ENCODE measurements around the gene RANBP1. TPM values are rescaled to one million over a fixed set of nuclear protein-coding genes. Genes with fewer than 3 reads are reported as not detected.
"Not testable (repeated sequence)": the region's sequence is repeated elsewhere in the genome, so short reads cannot be mapped to it uniquely, and the experiment has no call there.

RANBP1 gene
- total RNA-seq = 10 to 100 TPM; 65.7 to 75.2 TPM
- total RNA-seq = 32.8 to 83.4 reads per million in 2 donors

DNA sequence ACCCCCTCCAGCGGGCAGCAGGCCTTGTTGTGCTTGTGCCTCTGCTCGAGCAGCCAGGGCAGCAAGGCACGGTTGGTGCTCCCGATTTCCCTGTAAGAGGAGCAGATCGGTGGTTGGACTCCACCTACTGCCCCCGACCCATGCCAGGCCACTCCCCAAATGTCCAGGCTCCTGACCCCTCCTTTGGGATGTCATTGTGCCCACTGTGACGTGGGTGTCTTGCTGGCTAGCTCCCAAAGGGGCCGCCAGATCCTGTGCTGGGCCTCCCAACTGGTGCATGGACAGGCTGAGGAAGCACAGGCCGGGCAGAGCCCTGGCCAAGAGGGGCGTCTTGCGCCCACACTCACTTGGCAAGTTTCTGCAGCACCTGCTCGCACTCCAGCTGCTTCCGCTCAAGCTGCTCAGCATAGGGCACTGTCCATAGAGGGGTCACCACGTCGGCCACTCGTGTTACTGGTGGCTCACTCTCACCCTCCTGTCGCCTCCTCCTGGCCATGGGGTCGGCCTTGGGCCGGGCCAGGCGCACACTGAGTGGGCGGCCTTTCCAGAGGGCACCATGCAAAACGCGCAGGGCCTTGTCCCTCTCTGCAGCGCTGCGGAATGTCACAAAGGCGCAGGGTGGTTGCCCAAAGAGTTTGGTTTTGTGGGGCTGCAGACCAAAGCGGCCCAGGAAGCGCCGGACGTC, at the start of gene RANBP1:
TSS of gene RANBP1 (plus strand) at position 414 of the 685 bp plus-strand sequence. CDS start at position 495, 81 bp downstream.
- Mint-ChIP-seq H3K27me3 (no peaks in the 10 kb centered on the region), H3K36me3 (ENCODE audit: low read depth) (peaks cover 2% of the 10 kb centered on the region)

DNA sequence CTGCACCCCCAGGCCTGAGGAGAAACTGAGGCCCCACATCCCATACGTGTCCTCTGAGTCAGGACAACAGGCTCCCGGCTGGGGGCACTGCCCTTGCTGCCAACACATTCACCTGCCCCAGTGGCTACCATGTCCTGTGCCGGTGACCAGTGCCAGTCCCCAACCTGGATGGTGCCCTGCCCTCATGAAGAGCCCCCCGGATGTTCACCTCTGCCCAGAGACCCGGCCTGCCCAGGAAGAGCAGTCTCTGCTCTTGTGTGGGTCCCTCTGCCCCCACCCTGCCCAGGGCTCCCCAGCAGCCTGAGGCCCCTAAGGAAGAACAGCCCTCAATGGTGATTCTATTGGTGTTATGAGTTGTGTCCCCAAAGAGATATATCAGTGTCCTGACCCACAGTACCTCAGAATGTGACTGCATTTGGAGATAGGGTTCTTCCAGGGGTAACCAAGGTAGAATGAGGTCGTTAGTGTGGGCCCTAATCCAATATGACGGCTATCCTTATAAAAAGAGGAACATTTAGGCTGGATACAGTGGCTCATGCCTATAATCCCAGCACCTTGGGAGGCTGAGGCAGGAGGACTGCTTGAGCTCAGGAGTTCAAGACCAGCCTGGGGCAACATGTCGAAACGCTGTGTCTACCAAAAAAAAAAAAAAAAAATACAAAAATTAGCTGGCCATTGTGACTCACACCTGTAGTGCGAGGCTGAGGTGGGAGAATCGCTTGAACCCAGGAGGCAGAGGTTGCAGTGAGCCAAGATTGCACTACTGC, 49.1 kb upstream of the RANBP1 start:
- Mint-ChIP-seq H3K4me3 (no peak overlapping the region), H3K36me3 (ENCODE audit: low read depth) (no peaks in the 10 kb centered on the region), H3K27me3 (no peaks in the 10 kb centered on the region), H3K4me1 (no peaks in the 10 kb centered on the region), H3K27ac (no peak overlapping the region)
- DNase-seq = no peak
- ATAC-seq = no peak
- no peaks in the 10 kb centered on the region for H3K9me3 ChIP-seq (ENCODE audit: control insufficient read depth, low read length, poor library complexity, severe bottlenecking)

More for the DNA sequence above, at the start of gene RANBP1:
- ATAC-seq (no peak), DNase-seq (no peak)
- peak within 1 kb of the TSS; percentile 79 for H3K27ac Mint-ChIP-seq
- peaks cover 20% of the 10 kb centered on the region for H3K4me1 Mint-ChIP-seq
- peak within 1 kb of the TSS; percentile 92 for H3K4me3 Mint-ChIP-seq
- no peaks in the 10 kb centered on the region for H3K9me3 ChIP-seq (ENCODE audit: control insufficient read depth, low read length, poor library complexity, severe bottlenecking)

DNA sequence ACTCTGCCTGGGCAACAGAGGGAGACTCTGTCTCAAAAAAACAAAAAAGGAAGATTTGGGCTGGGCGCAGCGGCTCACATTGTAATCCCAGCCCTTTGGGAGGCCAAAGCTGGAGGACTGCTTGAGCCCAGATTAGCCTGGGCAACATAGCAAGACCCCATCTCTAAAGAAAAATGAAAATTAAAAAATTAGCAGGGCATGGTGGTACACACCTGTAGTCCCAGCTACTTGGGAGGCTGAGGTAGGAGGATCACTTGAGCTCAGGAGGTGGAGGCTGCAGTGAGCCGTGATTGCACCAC, 48.6 kb upstream of the RANBP1 start:
- H3K27me3 Mint-ChIP-seq; ATAC-seq; H3K9me3 ChIP-seq (ENCODE audit: control insufficient read depth, low read length, poor library complexity, severe bottlenecking); H3K27ac Mint-ChIP-seq; H3K36me3 Mint-ChIP-seq (ENCODE audit: low read depth); H3K4me3 Mint-ChIP-seq; DNase-seq; H3K4me1 Mint-ChIP-seq: not testable (repeated sequence)

DNA sequence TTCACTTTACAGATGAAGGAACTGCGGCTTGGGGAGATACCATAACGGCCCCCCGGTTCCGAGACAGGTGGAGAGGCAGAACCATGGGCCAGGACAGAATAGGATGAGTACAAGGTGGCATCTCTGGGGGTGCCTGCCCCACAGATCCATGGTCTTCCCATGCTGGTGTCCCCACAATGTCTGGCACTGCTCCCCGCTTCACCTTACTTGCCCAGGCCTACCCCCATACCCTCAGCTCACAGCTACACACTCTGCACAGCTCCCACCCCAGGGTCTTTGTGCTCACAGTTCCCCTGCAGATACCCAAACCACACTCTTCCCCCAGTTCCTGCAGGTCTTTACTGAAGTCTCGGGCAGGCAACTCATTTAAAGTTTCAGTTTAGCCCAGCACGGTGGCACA, 47.3 kb upstream of the RANBP1 start:
- no peaks in the 10 kb centered on the region for H3K4me1 Mint-ChIP-seq
- H3K27ac Mint-ChIP-seq = peak overlapping the region; percentile 27
- H3K36me3 Mint-ChIP-seq (ENCODE audit: low read depth) = no peaks in the 10 kb centered on the region
- no peaks in the 10 kb centered on the region for H3K9me3 ChIP-seq (ENCODE audit: control insufficient read depth, low read length, poor library complexity, severe bottlenecking)
- ATAC-seq (no peak), DNase-seq (no peak)
- no peaks in the 10 kb centered on the region for H3K27me3 Mint-ChIP-seq
- no peak overlapping the region for H3K4me3 Mint-ChIP-seq

DNA sequence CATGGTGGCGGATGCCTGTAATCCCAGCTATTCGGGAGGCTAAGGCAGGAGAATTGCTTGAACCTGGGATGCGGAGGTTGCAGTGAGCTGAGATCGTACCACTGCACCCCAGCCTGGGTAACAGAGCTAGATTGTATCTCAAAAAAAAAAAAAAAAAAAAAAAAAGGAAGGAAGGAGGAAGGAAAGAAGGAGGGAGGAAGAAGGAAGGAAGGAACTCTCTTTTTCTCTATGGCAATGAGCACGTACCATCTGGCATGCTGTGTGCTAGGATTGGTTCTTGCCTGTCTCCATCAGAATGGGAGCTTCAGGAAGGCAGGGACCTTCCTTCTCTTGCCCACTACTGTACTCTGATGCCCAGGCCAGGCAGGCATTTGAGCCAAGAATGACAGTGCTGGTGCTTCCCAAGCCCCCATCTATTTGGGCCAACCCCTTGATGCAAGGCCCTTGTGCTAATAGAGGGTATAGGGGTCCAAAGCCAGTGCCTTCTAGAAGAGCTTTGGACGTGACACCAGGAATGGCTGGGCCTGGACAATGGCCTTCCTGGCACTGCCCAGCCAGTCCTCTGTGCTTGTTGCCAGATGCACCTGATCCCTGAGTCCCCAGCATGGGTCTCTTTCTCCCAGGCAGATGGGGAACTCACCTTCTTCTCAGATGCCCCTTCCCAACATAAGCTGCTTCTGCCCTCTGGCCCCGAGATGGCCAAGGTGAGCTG, 46.4 kb upstream of the RANBP1 start:
- no peak for ATAC-seq
- Mint-ChIP-seq H3K27me3 (no peaks in the 10 kb centered on the region), H3K36me3 (ENCODE audit: low read depth) (no peaks in the 10 kb centered on the region), H3K4me3 (no peak overlapping the region), H3K27ac (peak overlapping the region; percentile 27), H3K4me1 (no peaks in the 10 kb centered on the region)
- no peak for DNase-seq
- no peaks in the 10 kb centered on the region for H3K9me3 ChIP-seq (ENCODE audit: control insufficient read depth, low read length, poor library complexity, severe bottlenecking)

DNA sequence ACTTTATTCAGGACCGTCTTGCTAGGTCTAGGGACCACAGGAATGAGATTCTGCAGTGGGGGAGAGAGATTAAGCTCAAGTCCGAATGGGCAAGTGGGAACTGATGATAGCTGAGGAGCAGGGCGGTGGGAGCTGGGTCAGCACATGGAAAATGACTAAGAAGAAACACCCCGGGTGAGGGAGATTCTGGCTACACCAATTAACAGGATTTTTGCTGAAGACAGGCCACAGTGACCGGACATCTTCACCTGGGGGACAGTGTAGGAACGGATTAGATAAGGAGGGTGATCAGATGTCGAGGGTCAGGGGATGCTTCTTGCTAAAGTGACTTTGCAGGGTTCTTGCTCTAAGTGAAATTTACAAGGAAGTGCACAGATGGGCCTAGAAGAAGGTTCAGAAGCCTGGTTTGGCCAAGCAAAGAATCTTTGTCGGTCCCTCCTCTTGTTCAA, 44.4 kb upstream of the RANBP1 start:
- Mint-ChIP-seq H3K27me3 (no peaks in the 10 kb centered on the region), H3K4me1 (no peaks in the 10 kb centered on the region), H3K27ac (no peak overlapping the region), H3K4me3 (no peak overlapping the region), H3K36me3 (ENCODE audit: low read depth) (no peaks in the 10 kb centered on the region)
- DNase-seq (no peak), ATAC-seq (no peak)
- no peaks in the 10 kb centered on the region for H3K9me3 ChIP-seq (ENCODE audit: control insufficient read depth, low read length, poor library complexity, severe bottlenecking)

DNA sequence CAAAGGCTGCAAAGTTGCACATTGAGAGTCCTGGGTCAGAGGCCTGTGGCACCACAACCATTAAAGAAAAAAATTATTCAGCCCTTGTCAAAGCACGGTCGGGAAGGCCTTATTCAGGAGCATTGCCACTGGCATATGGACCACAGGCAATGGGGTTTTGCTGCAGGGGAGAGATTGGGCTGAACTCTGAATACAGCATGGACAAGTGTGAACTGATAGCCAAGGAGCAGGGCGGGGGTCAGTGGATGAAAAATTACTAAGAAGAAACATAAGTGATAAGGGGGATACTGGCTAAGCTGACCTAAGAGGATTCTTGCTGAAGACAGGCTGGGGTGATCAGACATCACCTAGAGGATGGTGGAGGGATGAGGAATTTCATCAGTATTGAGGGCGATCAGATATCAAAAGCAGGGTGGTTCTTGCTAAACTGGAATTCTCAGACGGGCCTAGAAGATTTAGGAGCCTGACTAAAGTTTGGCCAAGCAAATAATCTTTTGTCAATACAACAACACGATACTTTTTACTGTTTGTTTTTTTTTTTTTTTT, 39.2 kb upstream of the RANBP1 start:
- Mint-ChIP-seq H3K27ac (peak overlapping the region; percentile 24), H3K27me3 (no peaks in the 10 kb centered on the region), H3K36me3 (ENCODE audit: low read depth) (no peaks in the 10 kb centered on the region), H3K4me3 (no peak overlapping the region), H3K4me1 (peaks cover 12% of the 10 kb centered on the region)
- no peak for DNase-seq
- no peak for ATAC-seq
- no peaks in the 10 kb centered on the region for H3K9me3 ChIP-seq (ENCODE audit: control insufficient read depth, low read length, poor library complexity, severe bottlenecking)

DNA sequence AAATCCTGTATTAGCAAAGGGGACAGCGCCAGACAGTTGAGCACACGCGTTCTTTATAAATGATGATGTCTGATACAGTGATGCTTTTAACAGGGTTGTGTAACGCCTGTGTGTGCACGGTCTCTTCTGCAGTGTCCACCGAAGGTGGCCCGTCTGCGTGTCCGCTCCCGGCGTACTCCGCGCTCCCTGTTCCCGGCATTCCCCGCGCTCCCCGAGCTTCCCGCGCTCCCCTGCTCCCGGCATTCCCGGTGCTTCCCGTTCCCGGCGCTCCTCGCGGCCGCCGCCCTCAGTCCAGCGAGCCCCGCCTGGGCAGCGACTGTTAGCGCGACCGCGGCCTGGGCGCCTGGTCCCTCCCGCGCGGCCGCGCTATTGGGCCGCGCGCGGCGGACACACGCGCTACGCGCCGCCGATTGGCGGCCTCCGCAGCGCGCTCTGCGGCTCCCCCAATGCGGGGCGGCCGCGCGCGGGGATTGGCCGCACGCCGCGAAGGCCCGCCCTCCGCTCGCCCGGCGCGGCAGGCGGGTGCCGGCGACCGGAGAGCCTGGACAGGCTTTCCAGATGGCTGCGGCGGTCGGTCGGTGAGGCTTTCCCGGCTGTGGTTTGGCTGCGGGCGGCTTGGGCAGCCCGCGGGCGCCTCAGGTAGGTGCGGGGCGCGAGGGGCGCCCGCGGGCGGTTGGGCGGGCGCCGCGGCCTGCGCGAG, 36.0 kb upstream of the RANBP1 start, which contains the start of gene DGCR8:
TSS of gene DGCR8 (plus strand) at position 497 of the 700 bp plus-strand sequence. CDS start 5,723 bp downstream, outside the sequence.
- peak; percentile 93 for ATAC-seq

DNA sequence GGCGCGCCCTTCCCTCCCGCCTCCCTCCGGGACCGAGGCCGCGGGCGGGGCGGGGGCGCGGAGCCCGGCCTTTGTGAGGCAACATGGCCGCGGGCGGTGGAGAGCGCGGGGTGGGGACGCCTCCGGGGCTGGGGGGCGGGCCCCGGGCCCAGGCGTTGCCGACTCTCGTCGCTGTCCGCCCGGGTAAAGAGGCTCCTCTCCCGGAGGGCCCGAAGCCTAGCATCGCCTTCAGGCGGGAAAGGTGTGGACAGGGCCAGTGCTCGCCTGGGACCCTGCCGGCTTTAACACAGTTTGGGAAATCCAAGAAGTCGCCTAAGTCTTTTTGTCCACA, 35.5 kb upstream of the RANBP1 start:
- DNase-seq = peak; percentile 59 to 78 (median 71)
- no peaks in the 10 kb centered on the region for H3K27me3 Mint-ChIP-seq
- peaks cover 35% of the 10 kb centered on the region for H3K4me1 Mint-ChIP-seq
- no peaks in the 10 kb centered on the region for H3K36me3 Mint-ChIP-seq (ENCODE audit: low read depth)
- H3K27ac Mint-ChIP-seq = no peak overlapping the region
- no peaks in the 10 kb centered on the region for H3K9me3 ChIP-seq (ENCODE audit: control insufficient read depth, low read length, poor library complexity, severe bottlenecking)
- ATAC-seq = peak; percentile 81
- peak overlapping the region; percentile 86 for H3K4me3 Mint-ChIP-seq

More for the DNA sequence above, 36.0 kb upstream of the RANBP1 start, which contains the start of gene DGCR8:
- H3K27me3 Mint-ChIP-seq = no peaks in the 10 kb centered on the region
- peak; percentile 62 to 76 (median 71) for DNase-seq
- H3K4me3 Mint-ChIP-seq = peak within 1 kb of the TSS; percentile 86
- no peaks in the 10 kb centered on the region for H3K9me3 ChIP-seq (ENCODE audit: control insufficient read depth, low read length, poor library complexity, severe bottlenecking)
- H3K4me1 Mint-ChIP-seq = peaks cover 35% of the 10 kb centered on the region
- no peak within 1 kb of the TSS for H3K27ac Mint-ChIP-seq
- no peaks in the 10 kb centered on the region for H3K36me3 Mint-ChIP-seq (ENCODE audit: low read depth)

DNA sequence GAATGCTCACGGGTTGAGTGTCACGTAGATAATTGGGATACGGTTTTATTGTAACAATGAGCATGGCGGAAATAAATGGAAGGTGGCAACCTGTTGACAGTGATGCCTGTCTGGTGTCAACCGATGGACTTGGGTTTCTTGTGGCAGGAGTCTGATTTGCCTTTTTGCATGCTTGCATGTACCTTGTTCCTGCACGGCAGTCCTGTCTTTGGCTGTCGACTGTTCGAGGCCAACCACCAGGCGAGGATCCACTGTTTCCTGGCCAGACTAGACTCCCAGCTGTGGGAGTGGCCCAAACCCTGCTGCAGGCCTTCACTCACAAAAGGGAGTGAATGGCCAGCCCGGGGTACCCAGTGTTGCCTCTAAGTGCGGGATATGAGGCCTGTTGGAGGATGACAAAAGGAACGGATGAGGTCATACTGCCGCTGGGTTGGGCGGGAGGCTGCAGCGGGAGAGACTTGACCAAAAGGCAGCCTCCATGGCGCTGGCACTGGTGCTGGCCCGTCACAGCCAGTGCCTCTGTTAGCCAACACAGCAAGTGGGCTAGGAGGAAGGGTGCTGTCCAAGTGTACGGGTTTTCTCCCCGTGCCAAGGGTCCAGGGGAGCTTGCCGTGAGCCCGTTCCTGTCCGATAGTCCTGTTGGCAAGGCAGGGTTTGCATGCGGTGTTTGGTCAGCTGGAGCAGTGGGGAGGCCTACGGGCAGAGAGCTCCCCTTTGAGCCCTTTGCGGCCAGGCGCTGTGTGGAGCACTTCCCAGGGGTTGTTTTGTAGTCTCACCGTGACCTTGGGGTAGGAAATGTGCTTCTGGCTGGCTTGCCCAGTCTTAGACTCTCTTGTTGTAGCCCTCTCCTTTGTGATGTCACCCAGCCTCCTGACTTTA, 34.9 kb upstream of the RANBP1 start:
- ATAC-seq (no peak), DNase-seq (no peak)
- Mint-ChIP-seq H3K4me3 (peak overlapping the region; percentile 86), H3K4me1 (peaks cover 36% of the 10 kb centered on the region), H3K36me3 (ENCODE audit: low read depth) (no peaks in the 10 kb centered on the region), H3K27me3 (no peaks in the 10 kb centered on the region), H3K27ac (peak overlapping the region; percentile 90)
- H3K9me3 ChIP-seq (ENCODE audit: control insufficient read depth, low read length, poor library complexity, severe bottlenecking) = no peaks in the 10 kb centered on the region

DNA sequence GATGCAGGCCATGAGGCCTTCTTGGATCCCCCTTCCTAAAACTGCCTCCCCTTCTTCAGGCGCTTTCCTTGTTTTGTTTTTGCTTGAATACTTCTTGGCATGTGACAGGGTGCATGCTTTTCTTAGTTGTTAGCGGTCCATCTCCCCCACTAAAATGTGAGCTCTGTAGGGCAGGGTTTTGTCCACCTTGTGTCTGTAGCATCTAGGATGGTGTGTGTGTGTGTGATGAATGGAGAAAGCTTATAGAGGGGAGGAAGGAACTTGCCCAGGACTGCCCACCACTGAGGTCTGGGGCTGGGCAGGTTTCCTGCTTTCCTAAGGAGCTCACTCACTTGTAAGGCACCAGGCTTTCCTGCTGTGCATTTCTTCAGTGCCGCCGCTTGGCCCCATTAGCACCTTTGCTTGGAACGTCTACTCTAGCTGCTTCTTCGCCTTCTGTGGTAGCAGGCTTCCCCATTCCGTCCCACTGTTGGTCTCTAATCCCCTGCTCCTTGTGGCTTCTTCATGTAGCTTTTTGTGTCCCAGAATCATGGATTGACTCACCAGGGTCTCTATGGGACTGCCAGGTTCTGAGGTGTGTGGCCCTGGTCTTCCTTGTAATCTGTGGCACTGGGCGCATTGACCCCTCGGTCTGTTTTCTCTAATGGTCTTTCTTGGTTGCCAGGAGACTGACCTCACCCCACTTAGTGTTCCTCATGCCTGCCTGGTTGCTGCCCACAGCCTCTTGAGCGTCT, 32.6 kb upstream of the RANBP1 start:
- no peaks in the 10 kb centered on the region for H3K9me3 ChIP-seq (ENCODE audit: control insufficient read depth, low read length, poor library complexity, severe bottlenecking)
- H3K4me1 Mint-ChIP-seq = peaks cover 44% of the 10 kb centered on the region
- peaks cover 7% of the 10 kb centered on the region for H3K36me3 Mint-ChIP-seq (ENCODE audit: low read depth)
- DNase-seq (no peak), ATAC-seq (no peak)
- peak overlapping the region; percentile 61 for H3K4me3 Mint-ChIP-seq
- peak overlapping the region; percentile 65 for H3K27ac Mint-ChIP-seq
- no peaks in the 10 kb centered on the region for H3K27me3 Mint-ChIP-seq
